ENCODE data around the gene SPPL3.
"Not testable (repeated sequence)": the region's sequence is repeated elsewhere in the genome, so short reads cannot be mapped to it uniquely, and the experiment has no call there.

SPPL3 gene

GRCh38 chr12:120904197-120904773, at the start of gene SPPL3:
Gene SPPL3, minus strand, starts transcription at chr12:120904358. Its CDS starts 491 bp downstream, at chr12:120903867.
- peak; percentile 91 for DNase-seq

- DNase-seq = no peak
Measured at GRCh38 chr12:120950807-120951206, 46.6 kb upstream of the SPPL3 start.

- not testable (repeated sequence) for DNase-seq
Measured at GRCh38 chr12:120950260-120950799, 46.2 kb upstream of the SPPL3 start.

- not testable (repeated sequence) for DNase-seq
Measured at GRCh38 chr12:120945516-120945915, 41.4 kb upstream of the SPPL3 start.

GRCh38 chr12:120944645-120945217, 40.6 kb upstream of the SPPL3 start:
- peak; percentile 60 for DNase-seq

- no peak for DNase-seq
Measured at GRCh38 chr12:120943482-120943881, 39.3 kb upstream of the SPPL3 start.

GRCh38 chr12:120941846-120942405, 37.8 kb upstream of the SPPL3 start:
- no peak for DNase-seq

- no peak for DNase-seq
Measured at GRCh38 chr12:120941412-120941811, 37.3 kb upstream of the SPPL3 start.

GRCh38 chr12:120940799-120941198, 36.6 kb upstream of the SPPL3 start:
- no peak for DNase-seq

- DNase-seq = no peak
Measured at GRCh38 chr12:120940006-120940405, 35.8 kb upstream of the SPPL3 start.

GRCh38 chr12:120939523-120939922, 35.4 kb upstream of the SPPL3 start:
- DNase-seq = peak; percentile 7

- DNase-seq = no peak
Measured at GRCh38 chr12:120938496-120938895, 34.3 kb upstream of the SPPL3 start.

- no peak for DNase-seq
Measured at GRCh38 chr12:120936197-120936596, 32.0 kb upstream of the SPPL3 start.

GRCh38 chr12:120933786-120934185, 29.6 kb upstream of the SPPL3 start:
- no peak for DNase-seq

GRCh38 chr12:120932956-120933526, 28.9 kb upstream of the SPPL3 start:
- no peak for DNase-seq

GRCh38 chr12:120932058-120932457, 27.9 kb upstream of the SPPL3 start:
- no peak for DNase-seq

GRCh38 chr12:120930032-120930431, 25.9 kb upstream of the SPPL3 start:
- DNase-seq = no peak

- DNase-seq = no peak
Measured at GRCh38 chr12:120928864-120929652, 24.9 kb upstream of the SPPL3 start.

GRCh38 chr12:120925740-120926563, 21.8 kb upstream of the SPPL3 start:
- DNase-seq = no peak

GRCh38 chr12:120922279-120922678, 18.1 kb upstream of the SPPL3 start:
- no peak for DNase-seq

- no peak for DNase-seq
Measured at GRCh38 chr12:120921637-120922036, 17.5 kb upstream of the SPPL3 start.

- DNase-seq = no peak
Measured at GRCh38 chr12:120920178-120920577, 16.0 kb upstream of the SPPL3 start.

Measured in CD4-positive, alpha-beta T cell treated with Interleukin-17A for 1 hour (primary cell).